Measurements from ENCODE around the gene PSAT1.

- TF ChIP-seq, protein P1, sequence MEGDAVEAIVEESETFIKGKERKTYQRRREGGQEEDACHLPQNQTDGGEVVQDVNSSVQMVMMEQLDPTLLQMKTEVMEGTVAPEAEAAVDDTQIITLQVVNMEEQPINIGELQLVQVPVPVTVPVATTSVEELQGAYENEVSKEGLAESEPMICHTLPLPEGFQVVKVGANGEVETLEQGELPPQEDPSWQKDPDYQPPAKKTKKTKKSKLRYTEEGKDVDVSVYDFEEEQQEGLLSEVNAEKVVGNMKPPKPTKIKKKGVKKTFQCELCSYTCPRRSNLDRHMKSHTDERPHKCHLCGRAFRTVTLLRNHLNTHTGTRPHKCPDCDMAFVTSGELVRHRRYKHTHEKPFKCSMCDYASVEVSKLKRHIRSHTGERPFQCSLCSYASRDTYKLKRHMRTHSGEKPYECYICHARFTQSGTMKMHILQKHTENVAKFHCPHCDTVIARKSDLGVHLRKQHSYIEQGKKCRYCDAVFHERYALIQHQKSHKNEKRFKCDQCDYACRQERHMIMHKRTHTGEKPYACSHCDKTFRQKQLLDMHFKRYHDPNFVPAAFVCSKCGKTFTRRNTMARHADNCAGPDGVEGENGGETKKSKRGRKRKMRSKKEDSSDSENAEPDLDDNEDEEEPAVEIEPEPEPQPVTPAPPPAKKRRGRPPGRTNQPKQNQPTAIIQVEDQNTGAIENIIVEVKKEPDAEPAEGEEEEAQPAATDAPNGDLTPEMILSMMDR (IDR thresholded peaks at IDR 0.05): no peak
- no peak for TF ChIP-seq POLR2A (IDR thresholded peaks at IDR 0.05)
These were observed 51.9 kb downstream of the PSAT1 start for GRCh38 chr9:78348848-78349247.

Measured in testis (tissue), 2 donors.